ENCODE measurements around the gene ARHGAP15. TPM values are rescaled to one million over a fixed set of nuclear protein-coding genes. Genes with fewer than 3 reads are reported as not detected.

ARHGAP15 gene
- total and polyA plus RNA-seq, 10 donors: 55.8 to 219 (median 130) TPM

DNA sequence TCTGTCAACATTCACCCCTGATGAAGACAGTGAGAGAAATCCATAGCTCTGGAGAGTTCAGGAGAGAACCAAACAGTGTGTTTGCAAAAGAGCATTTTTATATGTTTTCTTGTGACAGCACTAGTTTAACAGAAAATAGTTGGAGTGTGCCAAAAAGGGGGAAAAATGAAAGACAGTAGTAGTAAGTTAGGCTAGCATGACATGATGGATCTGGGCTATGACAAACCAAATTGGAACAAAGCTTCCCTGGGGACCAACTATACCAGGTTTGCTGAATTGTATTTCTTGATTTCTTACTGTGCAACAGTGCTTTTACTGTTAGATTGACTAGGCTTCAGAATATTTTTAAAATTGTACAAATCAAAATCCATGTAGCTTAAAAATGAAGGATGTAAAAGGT lies 159.8 kb downstream of the ARHGAP15 start:
- Histone ChIP-seq H3K9me3 (no peaks in the 10 kb centered on the region), H3K27ac (no peak overlapping the region), H3K36me3 (peaks cover 0 to 16% (median 0%) of the 10 kb centered on the region in 6 donors), H3K27me3 (replicated peaks in 1 of 7) (no peaks in the 10 kb centered on the region), H3K4me1 (peaks cover 0 to 3% (median 0%) of the 10 kb centered on the region in 6 donors), H3K4me3 (no peak overlapping the region)
- DNase-seq: no peak
- TF ChIP-seq POLR2AphosphoS5 (IDR thresholded peaks at IDR 0.05) (no peak), CTCF (IDR thresholded peaks at IDR 0.05 in 8 of 11, conservative IDR thresholded peaks at IDR 0.05 in 3 of 11) (no peak), POLR2A (IDR thresholded peaks at IDR 0.05) (no peak)
- intact Hi-C loops (cut with DNase I; ENCODE audit: low total_unique reads): no loop called here

DNA sequence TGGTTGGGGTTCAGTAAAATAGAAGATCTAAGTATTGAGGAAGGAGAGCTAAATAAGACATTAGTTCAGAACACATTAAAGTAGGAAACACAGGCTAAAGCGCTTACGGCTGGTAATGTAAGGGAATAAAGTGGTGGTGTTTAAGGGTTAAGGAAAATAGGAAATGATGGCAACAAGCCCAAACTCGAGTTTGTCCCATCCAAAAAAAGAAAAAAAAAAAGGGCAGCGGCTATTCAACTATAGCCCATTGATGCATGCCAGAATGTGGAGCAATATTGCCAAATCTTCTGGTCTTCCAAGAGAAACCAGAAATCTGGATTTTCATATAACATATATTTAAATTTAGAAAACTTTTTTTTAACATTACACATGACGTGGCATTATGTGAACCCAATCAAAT lies 161.0 kb downstream of the ARHGAP15 start:
- H3K36me3 ChIP-seq: peaks cover 0 to 16% (median 0%) of the 10 kb centered on the region in 6 donors
- no peak for DNase-seq
- 69 to 83% (median 76%) methylated on average over 5 of the region's 5 CpGs for WGBS, 5 donors
- H3K27me3 ChIP-seq (replicated peaks in 1 of 7): no peaks in the 10 kb centered on the region
- TF ChIP-seq POLR2A (IDR thresholded peaks at IDR 0.05) (no peak), CTCF (IDR thresholded peaks at IDR 0.05 in 8 of 11, conservative IDR thresholded peaks at IDR 0.05 in 3 of 11) (no peak), POLR2AphosphoS5 (IDR thresholded peaks at IDR 0.05) (no peak)
- intact Hi-C loops (cut with DNase I; ENCODE audit: low total_unique reads): no loop called here
- no peaks in the 10 kb centered on the region for H3K9me3 ChIP-seq
- peaks cover 0 to 3% (median 0%) of the 10 kb centered on the region in 6 donors for H3K4me1 ChIP-seq
- no peak overlapping the region for H3K27ac ChIP-seq
- H3K4me3 ChIP-seq: no peak overlapping the region

DNA sequence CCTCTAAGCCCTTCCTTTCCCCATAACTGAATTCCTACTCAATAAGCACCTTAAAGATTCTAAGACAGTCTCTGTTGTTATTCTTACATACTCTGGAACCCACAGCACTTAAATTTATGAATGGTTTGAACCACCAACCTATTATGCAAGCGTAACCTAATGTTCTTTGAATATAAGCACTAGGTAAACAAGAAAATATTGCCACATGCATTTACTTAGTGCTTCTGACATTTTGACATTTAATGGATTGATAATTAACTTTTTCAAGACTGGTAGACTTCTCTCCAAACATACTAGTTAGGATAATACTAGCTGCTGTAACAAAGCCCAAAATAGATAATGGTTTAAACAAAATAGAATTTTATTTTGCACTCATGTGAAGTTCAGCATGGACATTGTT lies 164.8 kb downstream of the ARHGAP15 start:
- DNase-seq: no peak
- Histone ChIP-seq H3K4me1 (peaks cover 0 to 11% (median 0%) of the 10 kb centered on the region in 6 donors), H3K27me3 (replicated peaks in 1 of 7) (no peaks in the 10 kb centered on the region), H3K9me3 (no peaks in the 10 kb centered on the region), H3K27ac (no peak overlapping the region), H3K4me3 (no peak overlapping the region), H3K36me3 (peaks cover 0 to 5% (median 0%) of the 10 kb centered on the region in 6 donors)
- TF ChIP-seq POLR2A (IDR thresholded peaks at IDR 0.05): no peak
- TF ChIP-seq CTCF (IDR thresholded peaks at IDR 0.05 in 8 of 11, conservative IDR thresholded peaks at IDR 0.05 in 3 of 11): no peak
- TF ChIP-seq POLR2AphosphoS5 (IDR thresholded peaks at IDR 0.05): no peak
- intact Hi-C loops (cut with DNase I; ENCODE audit: low total_unique reads): no loop called here
- 88 to 98% (median 89%) methylated on average over 1 of the region's 1 CpG for WGBS, 5 donors

GRCh38 chr2:143296089-143296488 lies 166.9 kb downstream of the ARHGAP15 start:
- Histone ChIP-seq H3K4me3 (no peak overlapping the region), H3K4me1 (peaks cover 0 to 7% (median 0%) of the 10 kb centered on the region in 6 donors), H3K9me3 (no peaks in the 10 kb centered on the region), H3K27ac (no peak overlapping the region), H3K36me3 (peaks cover 0 to 5% (median 0%) of the 10 kb centered on the region in 6 donors), H3K27me3 (replicated peaks in 1 of 7) (no peaks in the 10 kb centered on the region)
- WGBS, 5 donors: 76 to 93% (median 86%) methylated on average over 3 of the region's 3 CpGs
- DNase-seq: no peak
- TF ChIP-seq POLR2A (IDR thresholded peaks at IDR 0.05): no peak
- TF ChIP-seq POLR2AphosphoS5 (IDR thresholded peaks at IDR 0.05): peak in 1 of 3 donors; percentile 5
- TF ChIP-seq CTCF (IDR thresholded peaks at IDR 0.05 in 8 of 11, conservative IDR thresholded peaks at IDR 0.05 in 3 of 11): no peak
- intact Hi-C loops (cut with DNase I; ENCODE audit: low total_unique reads): no loop called here

All from spleen (tissue), 11 donors.